Activated naive CD8-positive, alpha-beta T cell treated with anti-CD3 and anti-CD28 coated beads, Interleukin-2, amount 10 ng/mL, durations not matched to agents 7 days and 5 days (primary cell): Measurements from ENCODE around the gene PLIN5. TPM values are rescaled to one million over a fixed set of nuclear protein-coding genes. Genes with fewer than 3 reads are reported as not detected.

Experiments used
- ATAC-seq: fragments of 150-1000 bp; cut with Tn5 transposase; one replicate; pipeline ENCODE4 v1.10.0; 2021; ENCODE audit warnings: low read depth, moderate library complexity
- POLR2A ChIA-PET: fragments of 350-600 bp; sonication (Branson Sonifier 250); formaldehyde crosslinking; loops from one replicate; lab custom pipeline; 2021; ENCODE audit warnings: antibody characterized with exemption; lab: Charles Lee
- DNase-seq: peaks from one replicate; pipeline ENCODE4 v3.0.0; 2021
- H3K27ac Mint-ChIP-seq: one replicate; pipeline ENCODE4 v1.8.0; 2022; ENCODE audit warnings: mild to moderate bottlenecking, mixed read lengths
- H3K27me3 Mint-ChIP-seq: one replicate; pipeline ENCODE4 v1.8.0; 2022; ENCODE audit warnings: mild to moderate bottlenecking, moderate library complexity, mixed read lengths
- H3K36me3 Mint-ChIP-seq: one replicate; pipeline ENCODE4 v1.8.0; 2021; ENCODE audit warnings: mild to moderate bottlenecking, mixed read lengths
- H3K4me1 Mint-ChIP-seq: one replicate; pipeline ENCODE4 v1.8.0; 2021; ENCODE audit warnings: mixed read lengths
- H3K4me3 Mint-ChIP-seq: one replicate; pipeline ENCODE4 v1.8.0; 2022; ENCODE audit warnings: mild to moderate bottlenecking, moderate library complexity, mixed read lengths
- H3K9me3 Mint-ChIP-seq: one replicate; pipeline ENCODE4 v1.8.0; 2021; ENCODE audit warnings: mixed read lengths
- total RNA-seq, 2 experiments: library from RNA; stranded (reverse); gene quantifications; one replicate each; pipeline ENCODE4 v1.2.3, GENCODE V29; 2021

Gene PLIN5
- total RNA-seq, 2 experiments from 2014 or later = 0.37 to 1.1 TPM

- Mint-ChIP-seq H3K27ac (no peak overlapping the region), H3K36me3 (peaks cover 7% of the 10 kb centered on the region)
Measured at GRCh38 chr19:4482721-4483364, 52.2 kb downstream of the PLIN5 start.

GRCh38 chr19:4477034-4477801 is 57.8 kb downstream of the PLIN5 start:
- H3K36me3 Mint-ChIP-seq = peaks cover 9% of the 10 kb centered on the region
- H3K27ac Mint-ChIP-seq = no peak overlapping the region
- H3K4me3 Mint-ChIP-seq = no peak overlapping the region
- H3K4me1 Mint-ChIP-seq = peaks cover 15% of the 10 kb centered on the region
- no peak for ATAC-seq
- H3K9me3 Mint-ChIP-seq = no peaks in the 10 kb centered on the region
- DNase-seq = no peak
- H3K27me3 Mint-ChIP-seq = no peaks in the 10 kb centered on the region
- POLR2A ChIA-PET = no interaction called here

More at GRCh38 chr19:4482721-4483364, 52.2 kb downstream of the PLIN5 start:
- POLR2A ChIA-PET = interaction anchor here (1.1 kb wide), 1 partner anchor 11 kb away, joined by 3 read pairs; no protein-coding TSS in a partner anchor
- ATAC-seq (no peak), DNase-seq (no peak)
- Mint-ChIP-seq H3K4me3 (no peak overlapping the region), H3K4me1 (no peaks in the 10 kb centered on the region), H3K27me3 (no peaks in the 10 kb centered on the region), H3K9me3 (no peaks in the 10 kb centered on the region)

GRCh38 chr19:4474514-4475022 is 60.5 kb downstream of the PLIN5 start:
- peak overlapping the region; percentile 84 for H3K27ac Mint-ChIP-seq
- POLR2A ChIA-PET = no interaction called here

GRCh38 chr19:4473763-4474513 is 61.1 kb downstream of the PLIN5 start:
- no peaks in the 10 kb centered on the region for H3K9me3 Mint-ChIP-seq
- peak overlapping the region; percentile 84 for H3K27ac Mint-ChIP-seq
- peaks cover 9% of the 10 kb centered on the region for H3K36me3 Mint-ChIP-seq
- POLR2A ChIA-PET = interaction anchor here (1.0 kb wide), 1 partner anchor 17 kb away, joined by 3 read pairs; no protein-coding TSS in a partner anchor
- peak overlapping the region; percentile 88 for H3K4me3 Mint-ChIP-seq
- peaks cover 19% of the 10 kb centered on the region for H3K4me1 Mint-ChIP-seq
- no peaks in the 10 kb centered on the region for H3K27me3 Mint-ChIP-seq
- DNase-seq = no peak
- ATAC-seq = no peak

More at GRCh38 chr19:4474514-4475022, 60.5 kb downstream of the PLIN5 start:
- Mint-ChIP-seq H3K36me3 (peaks cover 9% of the 10 kb centered on the region), H3K27me3 (no peaks in the 10 kb centered on the region), H3K4me3 (peak overlapping the region; percentile 88), H3K9me3 (no peaks in the 10 kb centered on the region), H3K4me1 (peaks cover 19% of the 10 kb centered on the region)
- ATAC-seq (no peak), DNase-seq (no peak)

- H3K27ac Mint-ChIP-seq = peak overlapping the region; percentile 84
- POLR2A ChIA-PET = interaction anchor here (1.0 kb wide), 1 partner anchor 17 kb away, joined by 3 read pairs; no protein-coding TSS in a partner anchor
- H3K4me1 Mint-ChIP-seq = peaks cover 19% of the 10 kb centered on the region
- H3K36me3 Mint-ChIP-seq = peaks cover 9% of the 10 kb centered on the region
- peak overlapping the region; percentile 88 for H3K4me3 Mint-ChIP-seq
- H3K9me3 Mint-ChIP-seq = no peaks in the 10 kb centered on the region
- no peaks in the 10 kb centered on the region for H3K27me3 Mint-ChIP-seq
- ATAC-seq (no peak), DNase-seq (no peak)
Measured at GRCh38 chr19:4473011-4473762, 61.8 kb downstream of the PLIN5 start.

Other genes starting within 250 kb of the PLIN5 start
- 10 to 100 TPM; 49.3 to 50.5 TPM for gene TMIGD2, start 232.8 kb downstream of the PLIN5 start, total RNA-seq
- 10 to 100 TPM; 20.8 to 21.8 TPM for gene FSD1, start 230.6 kb downstream of the PLIN5 start, total RNA-seq
- 1 to 10 TPM; 8.4 to 8.8 TPM for gene STAP2, start 196.4 kb downstream of the PLIN5 start, total RNA-seq
- gene MPND, start 191.7 kb downstream of the PLIN5 start, total RNA-seq = 10 to 100 TPM; 23.7 to 26.2 TPM
- 10 to 100 TPM; 54.6 to 56.8 TPM for gene SH3GL1, start 134.7 kb downstream of the PLIN5 start, total RNA-seq
- gene CHAF1A, start 132.6 kb downstream of the PLIN5 start, total RNA-seq = 10 to 100 TPM; 77.0 to 79.1 TPM
- 10 to 100 TPM; 50.0 to 56.7 TPM for gene UBXN6, start 77.4 kb downstream of the PLIN5 start, total RNA-seq
- 10 to 100 TPM; 56.5 to 58.0 TPM for gene HDGFL2, start 62.9 kb downstream of the PLIN5 start, total RNA-seq
- under 1 TPM; 0.06 to 0.11 TPM for gene PLIN4, start 16.7 kb downstream of the PLIN5 start, total RNA-seq
- gene LRG1, start 4.8 kb upstream of the PLIN5 start, total RNA-seq = not detected
- gene SEMA6B, start 24.5 kb upstream of the PLIN5 start, total RNA-seq = 1 to 10 TPM in 1 of 2 experiments, under 1 TPM in 1; 1.00 to 1.3 TPM
- 10 to 100 TPM; 18.9 to 19.5 TPM for gene TNFAIP8L1, start 104.3 kb upstream of the PLIN5 start, total RNA-seq
- 10 to 100 TPM; 33.3 to 34.8 TPM for gene MYDGF, start 135.1 kb upstream of the PLIN5 start, total RNA-seq
- 10 to 100 TPM; 91.7 TPM for gene DPP9, start 188.6 kb upstream of the PLIN5 start, total RNA-seq